ENCODE measurements around the gene BEGAIN.

DNA sequence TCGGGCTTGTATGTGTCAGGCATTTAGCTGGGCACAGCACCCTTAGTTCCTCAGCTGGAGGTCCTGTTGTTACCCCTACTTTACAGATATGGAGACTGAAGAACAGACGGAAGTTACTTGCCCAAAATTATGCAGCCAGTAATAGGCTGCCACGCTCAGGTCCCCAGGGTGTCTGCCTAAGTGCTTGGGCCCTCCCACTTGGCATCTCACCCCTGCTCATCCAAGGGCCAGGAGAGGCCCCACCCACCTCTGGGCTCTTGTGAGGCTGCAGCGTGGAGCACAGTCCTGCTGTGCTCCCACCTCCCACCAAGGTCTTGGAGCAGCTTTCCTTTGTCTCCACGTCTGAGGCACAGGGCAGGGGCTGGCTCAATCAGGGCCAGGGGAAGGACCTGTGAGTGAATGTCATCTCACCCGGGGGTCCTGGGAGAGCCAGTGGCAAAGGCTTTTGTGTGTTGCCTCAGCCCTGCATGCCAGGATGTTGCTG, 64.6 kb downstream of the BEGAIN start:
- TF ChIP-seq JUND (IDR thresholded peaks at IDR 0.05; ENCODE audit: low read length) (no peak), HDAC2 (IDR thresholded peaks at IDR 0.05; ENCODE audit: borderline replicate concordance in 1 of 2, low read depth in 2 of 2, low read length in 2 of 2) (no peak), EGR1 (IDR thresholded peaks at IDR 0.05; ENCODE audit: borderline replicate concordance, low read depth, low read length) (no peak)

Measured in H1 (cell line).